SKM-1 (cell line): ENCODE results near the gene CBARP.

Experiments
- DNase-seq: peaks from one replicate; lab custom pipeline; 2025; ENCODE audit not compliant: unreplicated experiment; lab: John Stamatoyannopoulos, UW

CBARP gene

DNA sequence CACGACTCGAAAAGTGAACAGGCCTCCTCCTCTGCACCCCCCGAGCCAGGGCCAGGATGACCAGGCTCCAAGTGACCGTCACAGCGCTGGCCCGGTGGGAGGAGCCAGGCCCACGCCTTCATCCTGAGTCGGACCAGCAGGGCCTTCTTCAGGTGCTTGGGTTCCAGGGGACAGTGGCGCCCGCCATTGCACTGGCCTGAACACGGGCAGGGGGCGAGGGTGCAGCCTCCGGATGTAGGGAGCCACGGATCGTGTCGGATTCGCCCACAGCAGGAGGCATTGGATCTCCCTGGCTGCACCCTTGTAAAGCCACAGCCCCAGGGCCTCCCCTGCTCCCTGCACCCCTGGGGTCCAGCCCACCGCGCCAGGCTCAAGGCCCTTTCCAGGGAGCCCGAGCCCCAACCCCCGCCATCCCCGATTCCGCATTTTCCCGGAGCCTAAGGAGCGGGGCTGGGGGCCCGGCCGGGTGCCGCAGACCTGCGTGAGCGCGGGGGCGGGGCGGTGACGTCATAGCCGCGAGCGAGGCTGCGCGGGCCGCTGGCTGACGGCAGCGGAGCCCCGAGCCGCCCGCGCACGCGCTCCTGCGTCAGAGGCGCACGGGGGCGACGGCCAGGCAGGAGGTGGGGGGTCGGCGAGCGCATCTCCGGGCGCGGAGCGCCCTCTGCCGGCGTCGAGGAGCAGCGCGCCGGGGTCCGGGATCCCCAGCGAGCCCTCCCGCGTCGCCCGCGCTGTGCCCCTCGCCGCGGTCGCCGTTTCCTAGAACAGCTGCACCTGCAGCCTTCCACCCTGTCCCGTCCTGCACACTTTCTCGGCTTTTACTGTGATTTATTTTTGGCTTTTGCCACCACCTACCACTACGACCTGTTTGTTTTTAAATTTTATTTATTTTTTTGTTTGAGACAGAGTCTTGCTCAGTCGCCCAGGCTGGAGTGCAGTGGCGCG is 2.3 kb upstream of the CBARP start:
- peak; percentile 49 for DNase-seq

GRCh38 chr19:1239420-1239795 is 1.6 kb upstream of the CBARP start:
- DNase-seq: no peak

- no peak for DNase-seq
Measured at GRCh38 chr19:1238369-1239303, 831 bp upstream of the CBARP start.

- DNase-seq: no peak
Measured at GRCh38 chr19:1237027-1237659, 662 bp downstream of the CBARP start.

- no peak for DNase-seq
Measured at GRCh38 chr19:1236576-1236975, 1.2 kb downstream of the CBARP start.

GRCh38 chr19:1235625-1236538 is 1.9 kb downstream of the CBARP start:
- no peak for DNase-seq

GRCh38 chr19:1234955-1235380 is 2.8 kb downstream of the CBARP start:
- DNase-seq: no peak

GRCh38 chr19:1234051-1234954 is 3.5 kb downstream of the CBARP start:
- no peak for DNase-seq

GRCh38 chr19:1233115-1233667 is 4.6 kb downstream of the CBARP start:
- DNase-seq: no peak

GRCh38 chr19:1232652-1233072 is 5.1 kb downstream of the CBARP start:
- DNase-seq: no peak

DNA sequence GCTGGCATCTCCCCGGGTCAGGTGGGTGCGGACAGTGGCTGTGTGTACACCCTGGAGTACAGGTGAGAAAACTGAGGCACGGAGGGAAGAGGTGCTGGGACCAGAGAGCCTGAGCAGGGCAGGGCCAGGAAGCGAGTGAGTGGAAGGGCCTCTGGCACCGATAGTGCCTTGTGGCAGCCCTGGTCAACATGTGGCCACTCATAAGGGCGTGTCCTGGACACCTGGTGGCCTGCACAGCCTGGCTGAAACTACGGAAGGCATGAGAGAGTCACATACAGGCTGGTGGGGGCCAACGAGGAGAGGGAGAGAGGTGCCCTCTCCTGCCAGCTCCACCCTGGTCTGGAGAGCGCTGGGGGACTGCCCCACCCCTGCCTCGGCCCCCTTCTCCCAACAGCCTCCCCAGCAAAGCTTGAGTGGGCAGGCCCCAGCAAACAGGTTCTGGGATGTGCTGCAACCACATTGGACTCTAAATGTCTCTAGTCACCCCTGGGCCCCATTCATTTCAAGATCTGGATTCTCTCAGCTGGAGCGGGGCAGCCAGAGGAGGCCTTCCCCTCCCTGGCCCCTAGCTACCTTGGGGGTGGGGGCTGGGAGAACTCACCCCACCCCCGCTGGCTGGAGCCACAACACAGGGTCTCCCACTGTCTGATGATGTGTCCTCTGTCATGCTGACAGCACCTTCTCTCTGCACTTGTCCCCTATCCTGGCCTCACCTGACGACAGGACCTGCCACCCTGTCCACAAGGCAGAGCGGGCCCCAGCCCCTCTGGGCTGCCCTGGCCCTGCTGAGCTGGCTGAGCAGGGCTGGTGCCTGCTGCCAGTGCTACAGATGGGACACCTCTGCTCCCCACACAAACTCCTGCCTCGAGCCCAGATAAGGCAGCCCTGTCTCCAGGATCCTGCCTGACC is 5.8 kb downstream of the CBARP start:
- no peak for DNase-seq

DNA sequence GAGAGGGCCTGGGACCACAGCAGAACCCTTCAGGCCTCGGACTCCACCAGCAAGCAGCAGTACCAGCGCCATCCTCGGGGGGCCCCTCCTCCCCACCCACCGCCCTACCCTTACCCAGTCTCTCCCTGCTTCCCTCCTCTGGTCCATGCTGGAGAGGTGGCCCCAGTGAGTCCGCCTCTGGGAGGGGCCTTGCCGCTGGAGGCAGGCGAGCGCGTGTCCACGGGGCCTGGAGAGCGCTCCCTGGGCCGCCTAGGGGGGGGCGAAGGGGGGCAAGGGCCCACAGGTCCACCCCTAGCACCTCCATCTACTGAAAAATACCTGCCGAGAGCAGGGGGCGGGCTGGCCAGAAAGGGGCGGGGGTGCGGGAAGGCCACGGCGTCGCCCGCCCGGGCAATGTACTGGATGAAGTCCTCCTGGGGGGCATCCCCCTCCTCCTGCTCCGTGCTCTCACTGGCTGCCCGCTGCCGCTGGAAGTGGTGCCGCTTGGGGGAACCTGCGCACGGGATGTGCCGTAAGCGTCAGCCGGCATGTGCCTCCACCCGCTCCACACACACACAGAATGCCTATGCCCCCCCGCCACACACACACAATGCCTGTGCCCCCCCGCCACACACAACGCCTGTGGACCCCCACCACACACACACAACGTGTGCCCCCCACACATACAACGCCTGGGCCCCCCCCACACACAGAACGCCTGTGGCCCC is 6.9 kb downstream of the CBARP start:
- no peak for DNase-seq

DNA sequence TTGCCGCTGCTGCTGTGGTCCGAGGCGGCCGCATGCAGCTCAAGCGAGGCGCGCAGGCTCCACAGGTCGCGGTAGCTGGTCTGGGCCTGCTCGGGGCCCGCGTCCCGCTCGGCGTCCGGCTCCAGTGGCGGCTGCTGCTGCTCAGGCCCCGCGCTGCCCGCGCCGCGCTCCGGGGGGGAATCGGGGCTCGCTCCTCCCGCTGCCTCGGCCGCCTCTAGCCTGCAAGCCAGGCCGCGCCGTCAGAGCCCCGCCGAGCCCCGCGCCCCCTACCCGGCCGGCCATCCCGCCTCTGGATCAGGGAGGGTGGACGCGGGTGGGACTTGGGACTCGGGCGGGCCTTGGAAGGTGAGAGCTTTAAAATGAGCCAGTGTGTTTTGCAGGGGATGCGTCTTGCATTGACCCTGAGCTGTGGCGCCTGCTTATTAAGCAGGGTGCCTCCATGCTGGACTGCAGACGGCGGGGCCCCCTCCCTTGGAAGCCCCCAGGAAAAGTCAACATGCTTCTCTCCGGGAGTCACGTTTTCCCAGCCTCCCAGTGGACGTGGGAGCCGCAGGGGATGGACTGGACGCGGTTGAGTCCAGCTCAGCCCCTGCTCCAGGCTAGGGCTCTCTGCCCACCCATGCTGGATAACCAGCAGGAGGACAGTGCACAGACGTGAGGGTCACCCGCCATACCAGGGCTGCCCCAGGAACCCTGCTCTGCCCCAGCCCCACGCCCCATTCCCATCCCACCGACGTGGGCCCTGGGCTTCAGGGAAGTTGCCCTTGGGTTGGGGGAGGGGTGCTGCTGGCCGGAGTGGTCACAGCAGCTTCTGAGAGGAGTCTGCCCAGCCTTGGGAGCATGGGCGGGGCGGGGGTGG is 7.7 kb downstream of the CBARP start:
- DNase-seq: no peak

DNA sequence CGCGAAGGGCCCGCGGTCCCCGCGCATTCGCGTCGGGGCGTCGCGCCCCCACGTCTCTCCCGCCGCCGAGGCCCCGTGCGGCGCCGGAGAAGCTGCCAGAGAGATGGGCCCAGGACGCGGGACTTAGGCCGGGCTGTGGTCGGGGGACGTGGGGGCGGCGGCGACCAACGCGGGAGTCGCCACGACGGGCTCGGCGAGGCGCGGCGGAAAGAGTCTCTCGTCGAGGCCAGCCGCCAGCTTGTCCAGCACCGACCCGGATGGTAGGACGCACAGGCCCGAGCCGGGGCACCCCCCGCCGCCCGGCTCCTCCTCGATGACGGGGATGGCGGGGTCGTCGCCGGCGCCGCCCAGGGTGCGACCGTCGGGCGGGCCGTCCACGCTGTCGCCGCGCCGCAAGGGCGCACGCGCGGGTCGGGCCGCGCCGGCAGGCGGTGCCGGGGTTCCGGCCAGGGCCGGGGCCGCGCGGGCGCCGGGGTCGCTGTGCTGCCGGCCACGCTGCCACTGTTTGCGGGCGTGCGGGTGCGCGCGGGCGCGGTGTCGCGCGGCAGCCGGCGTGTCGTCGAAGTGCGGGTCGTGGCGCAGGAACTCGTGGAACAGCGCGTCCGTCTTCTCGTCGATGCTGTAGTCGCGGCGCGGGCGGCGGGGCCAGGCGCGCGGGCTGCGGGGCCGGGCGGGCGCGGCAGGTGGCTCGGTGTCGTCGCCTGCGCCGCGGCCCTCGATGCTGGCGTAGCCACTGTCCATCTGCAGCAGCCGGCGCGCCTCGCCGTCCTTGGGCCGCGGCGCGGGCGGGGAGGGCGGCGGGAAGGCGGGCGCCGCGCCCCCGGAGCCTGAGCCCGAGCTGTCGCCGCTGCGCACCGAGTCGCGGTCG is 8.5 kb downstream of the CBARP start:
- DNase-seq: no peak

GRCh38 chr19:1228161-1228957 is 9.4 kb downstream of the CBARP start:
- no peak for DNase-seq
